Stimulated activated CD4-positive, alpha-beta T cell treated with anti-CD3 and anti-CD28 coated beads, TNF-alpha, amount 100 ng/mL, for 1 hour (primary cell): ENCODE results near the gene MED12L.

Source experiments
- DNase-seq, 3 donors: peaks; one replicate each; pipeline ENCODE4 v3.0.0-alpha.2; 2020; ENCODE audit warnings: low read depth in 3 of 3, low spot score in 1 of 3

Gene MED12L

DNA sequence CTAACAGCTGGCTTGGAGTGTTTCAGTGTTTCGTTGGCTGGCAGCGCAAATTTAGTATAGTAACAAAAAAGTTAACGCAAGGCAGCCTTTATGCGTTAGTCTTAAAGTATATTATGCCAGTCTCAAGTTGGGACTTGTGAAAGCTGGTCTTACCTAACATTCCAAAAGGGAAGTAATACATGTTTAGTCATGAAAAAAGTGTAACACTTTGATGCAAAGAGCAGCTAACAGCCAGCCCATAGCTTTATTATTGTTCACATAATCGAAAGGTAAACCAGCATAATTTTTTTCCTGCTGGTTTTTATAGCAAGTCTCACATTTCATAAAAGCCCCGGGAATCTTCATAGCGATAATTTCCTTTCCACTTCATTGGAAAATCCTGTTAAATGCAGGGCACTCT, 233.5 kb downstream of the MED12L start:
- no peak for DNase-seq

GRCh38 chr3:151319628-151320027, 234.2 kb downstream of the MED12L start:
- no peak for DNase-seq

DNA sequence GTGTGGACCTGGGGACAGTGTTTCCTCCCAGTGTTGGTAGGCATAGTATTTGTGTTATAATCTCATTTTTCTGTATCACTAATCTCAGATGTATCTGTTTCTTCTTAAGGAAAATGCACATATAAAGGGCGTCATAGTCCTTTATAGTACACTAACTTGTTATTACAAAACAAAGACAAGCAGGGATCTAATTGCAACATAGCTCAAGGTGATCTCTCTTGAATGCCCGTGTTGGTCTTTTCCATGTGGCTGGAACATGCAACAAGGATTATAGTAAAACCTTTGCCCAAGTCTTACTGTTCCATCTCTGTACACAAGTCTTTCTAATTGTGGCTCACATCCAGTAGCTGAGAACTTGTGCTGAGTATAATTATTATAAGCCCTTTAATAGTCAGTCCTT, 234.7 kb downstream of the MED12L start:
- no peak for DNase-seq

- no peak for DNase-seq
These were observed 236.1 kb downstream of the MED12L start for GRCh38 chr3:151321526-151321925.

- DNase-seq, result no peak
These were observed 237.0 kb downstream of the MED12L start for GRCh38 chr3:151322511-151322910.

DNA sequence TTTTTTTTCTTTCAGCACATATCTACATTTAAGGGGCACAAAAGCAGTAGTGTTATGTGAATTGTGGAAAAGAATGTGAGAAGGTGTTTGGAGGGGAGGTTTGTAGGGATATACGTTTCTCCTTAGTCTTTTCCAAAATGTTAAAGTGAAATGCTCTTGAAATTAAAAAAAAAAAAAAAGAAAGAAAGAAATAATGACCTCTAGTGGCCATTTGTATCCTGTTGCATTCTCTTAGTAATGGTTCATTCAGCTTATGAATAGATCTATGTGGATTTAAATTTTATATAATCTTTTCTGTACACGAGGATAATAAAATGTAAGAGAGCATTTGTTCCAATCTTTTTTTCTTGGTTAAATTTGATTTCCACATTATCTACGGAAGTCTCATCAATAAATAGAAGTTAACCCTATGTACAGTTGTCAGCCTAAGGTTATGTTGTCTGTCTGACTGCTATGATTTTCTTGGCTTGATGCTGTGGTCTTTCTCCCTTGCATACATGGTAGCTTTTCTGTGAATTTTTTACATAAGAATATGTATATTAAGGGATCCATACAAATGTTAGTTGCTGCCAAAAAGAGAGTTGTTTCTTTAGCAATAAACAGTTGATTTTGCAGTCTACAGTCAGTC, 242.2 kb downstream of the MED12L start:
- DNase-seq, result no peak

GRCh38 chr3:151328298-151328995, 243.0 kb downstream of the MED12L start:
- no peak for DNase-seq

DNA sequence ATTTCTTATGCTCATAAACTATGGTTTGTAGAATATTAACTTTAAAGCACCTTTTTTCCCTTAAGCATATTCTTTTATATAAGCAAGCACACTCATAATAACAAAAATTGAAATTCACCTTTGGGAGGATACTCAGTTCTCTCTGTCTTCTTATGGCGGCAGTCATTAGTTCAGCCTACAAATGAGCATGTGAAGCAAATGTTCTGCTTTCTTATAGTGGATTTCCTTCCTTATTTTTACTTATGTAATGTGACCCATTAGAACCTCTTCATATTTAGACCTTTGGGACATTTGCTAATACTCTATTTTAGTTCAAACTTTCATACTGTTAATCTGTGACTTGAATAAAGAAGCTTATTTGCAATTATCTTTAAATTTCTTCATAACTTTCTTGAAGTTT, 243.9 kb downstream of the MED12L start, which contains the start of gene P2RY13:
P2RY13 (minus strand) TSS at position 187 of the 400 bp plus-strand sequence; CDS start at position 166, 21 bp downstream.
- DNase-seq, result no peak

GRCh38 chr3:151330379-151330778, 244.9 kb downstream of the MED12L start:
- no peak for DNase-seq

- no peak for DNase-seq
These were observed 245.4 kb downstream of the MED12L start for GRCh38 chr3:151330899-151331298.

DNA sequence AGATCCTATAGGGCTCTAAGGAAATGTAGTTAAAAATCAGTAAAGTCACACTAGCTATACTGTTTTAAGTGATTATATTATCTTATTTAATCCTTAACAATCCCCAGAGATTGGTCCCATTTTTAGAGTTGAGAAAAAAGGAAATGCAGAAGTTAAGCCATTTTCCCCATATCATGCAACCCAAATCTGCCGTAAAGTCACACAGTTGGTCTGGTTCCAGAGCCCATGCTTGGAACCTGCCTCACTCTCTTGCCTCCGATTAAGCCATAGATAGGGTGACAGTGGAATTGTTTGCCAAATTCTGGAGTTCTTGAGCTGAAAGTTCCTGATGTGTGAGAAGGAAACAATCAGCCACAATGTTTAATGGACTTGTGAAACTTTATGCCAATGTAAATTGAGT, 246.2 kb downstream of the MED12L start:
- no peak for DNase-seq

DNA sequence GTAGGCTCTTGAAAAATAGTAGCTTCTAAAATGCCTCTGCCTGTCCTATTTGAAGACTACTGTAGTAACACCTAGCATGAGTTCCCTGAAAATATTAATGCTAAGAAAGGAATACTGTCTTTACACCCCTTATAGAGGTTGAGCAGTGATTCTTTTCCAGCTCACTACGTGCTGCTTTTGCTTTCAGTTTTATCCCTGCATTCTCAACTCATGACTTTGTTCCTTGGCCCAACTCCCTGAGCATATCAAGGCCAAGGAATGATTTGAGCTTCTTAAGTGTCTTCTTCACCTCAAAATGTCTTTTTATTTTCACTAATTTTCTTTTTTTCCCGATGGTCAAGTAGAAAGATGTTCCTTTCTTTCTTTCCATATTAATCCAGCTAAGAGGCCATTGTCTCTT, 260.4 kb downstream of the MED12L start:
- no peak for DNase-seq

DNA sequence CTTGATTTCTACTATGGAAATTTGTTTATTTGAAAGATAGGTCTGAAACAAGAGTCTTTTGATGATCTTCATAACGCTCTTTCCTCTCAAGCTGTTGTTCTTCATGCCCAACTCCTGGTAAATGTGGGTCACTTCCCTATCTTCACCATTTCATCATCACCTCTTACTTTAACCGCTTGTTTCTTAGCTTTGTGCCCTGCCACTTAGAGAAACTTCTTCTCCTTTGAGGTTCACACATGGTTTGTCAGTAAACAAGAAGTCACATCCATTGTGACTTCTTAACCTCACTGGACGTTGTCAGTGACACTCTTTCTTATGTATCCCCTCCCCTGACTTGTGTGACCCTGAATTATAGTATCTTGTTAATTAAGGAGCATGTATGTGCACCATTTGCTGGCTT, 260.8 kb downstream of the MED12L start:
- no peak for DNase-seq

- no peak for DNase-seq
These were observed 262.0 kb downstream of the MED12L start for GRCh38 chr3:151347432-151347831.

GRCh38 chr3:151350656-151351055, 265.2 kb downstream of the MED12L start:
- DNase-seq, result no peak

- DNase-seq, result no peak
These were observed 265.8 kb downstream of the MED12L start for GRCh38 chr3:151351219-151351618.

- no peak for DNase-seq
These were observed 266.2 kb downstream of the MED12L start for GRCh38 chr3:151351648-151352047.

GRCh38 chr3:151356794-151357462, 271.5 kb downstream of the MED12L start:
- DNase-seq, result no peak

DNA sequence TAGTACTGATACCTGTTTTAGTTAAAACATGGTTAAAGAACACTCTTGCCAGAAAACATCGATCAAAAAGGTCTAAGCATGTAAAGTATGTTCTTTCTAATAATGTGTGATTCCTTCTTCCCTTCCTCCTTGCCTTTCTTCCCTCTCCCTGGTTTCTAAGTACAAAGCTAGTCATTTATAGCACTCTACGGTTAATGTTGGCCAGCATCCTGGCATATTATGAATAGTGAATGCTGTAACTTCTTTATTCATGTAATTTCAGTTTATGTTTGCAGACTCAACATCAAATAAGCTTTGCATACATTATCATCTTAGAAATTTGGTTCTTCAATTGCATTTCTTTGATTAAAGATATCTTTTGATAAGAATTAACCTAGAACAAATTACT, 272.0 kb downstream of the MED12L start:
- no peak for DNase-seq

- no peak for DNase-seq
These were observed 277.3 kb downstream of the MED12L start for GRCh38 chr3:151362751-151363174.

GRCh38 chr3:151366993-151367392, 281.5 kb downstream of the MED12L start:
- DNase-seq, result no peak

DNA sequence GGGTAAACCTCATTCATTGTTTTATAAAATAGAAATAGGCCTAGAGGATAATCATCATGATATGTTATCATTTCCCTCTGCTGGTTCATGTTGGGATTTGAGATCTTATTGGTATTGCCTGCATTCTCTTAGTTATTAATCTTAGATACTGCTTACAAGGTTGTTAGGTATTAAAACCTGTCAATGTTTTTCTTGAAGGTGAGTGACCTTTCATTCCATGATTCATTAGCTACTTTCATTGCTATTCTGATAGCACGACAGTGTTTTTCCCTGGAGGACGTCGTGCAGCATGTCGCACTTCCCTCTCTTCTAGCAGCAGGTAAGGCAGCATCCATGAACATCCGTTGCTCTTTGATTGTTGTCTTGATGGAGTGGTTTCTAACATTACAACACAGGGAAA, 282.0 kb downstream of the MED12L start:
- no peak for DNase-seq
